GM04504 (cell line): ENCODE data around the gene MRGPRG.
"Not testable (repeated sequence)": the region's sequence is repeated elsewhere in the genome, so short reads cannot be mapped to it uniquely, and the experiment has no call there.

Experiments
- DNase-seq: peaks from one replicate; pipeline ENCODE4 v3.0.0-alpha.2; 2012; ENCODE audit warnings: low read depth

MRGPRG gene, protein sequence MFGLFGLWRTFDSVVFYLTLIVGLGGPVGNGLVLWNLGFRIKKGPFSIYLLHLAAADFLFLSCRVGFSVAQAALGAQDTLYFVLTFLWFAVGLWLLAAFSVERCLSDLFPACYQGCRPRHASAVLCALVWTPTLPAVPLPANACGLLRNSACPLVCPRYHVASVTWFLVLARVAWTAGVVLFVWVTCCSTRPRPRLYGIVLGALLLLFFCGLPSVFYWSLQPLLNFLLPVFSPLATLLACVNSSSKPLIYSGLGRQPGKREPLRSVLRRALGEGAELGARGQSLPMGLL

DNA sequence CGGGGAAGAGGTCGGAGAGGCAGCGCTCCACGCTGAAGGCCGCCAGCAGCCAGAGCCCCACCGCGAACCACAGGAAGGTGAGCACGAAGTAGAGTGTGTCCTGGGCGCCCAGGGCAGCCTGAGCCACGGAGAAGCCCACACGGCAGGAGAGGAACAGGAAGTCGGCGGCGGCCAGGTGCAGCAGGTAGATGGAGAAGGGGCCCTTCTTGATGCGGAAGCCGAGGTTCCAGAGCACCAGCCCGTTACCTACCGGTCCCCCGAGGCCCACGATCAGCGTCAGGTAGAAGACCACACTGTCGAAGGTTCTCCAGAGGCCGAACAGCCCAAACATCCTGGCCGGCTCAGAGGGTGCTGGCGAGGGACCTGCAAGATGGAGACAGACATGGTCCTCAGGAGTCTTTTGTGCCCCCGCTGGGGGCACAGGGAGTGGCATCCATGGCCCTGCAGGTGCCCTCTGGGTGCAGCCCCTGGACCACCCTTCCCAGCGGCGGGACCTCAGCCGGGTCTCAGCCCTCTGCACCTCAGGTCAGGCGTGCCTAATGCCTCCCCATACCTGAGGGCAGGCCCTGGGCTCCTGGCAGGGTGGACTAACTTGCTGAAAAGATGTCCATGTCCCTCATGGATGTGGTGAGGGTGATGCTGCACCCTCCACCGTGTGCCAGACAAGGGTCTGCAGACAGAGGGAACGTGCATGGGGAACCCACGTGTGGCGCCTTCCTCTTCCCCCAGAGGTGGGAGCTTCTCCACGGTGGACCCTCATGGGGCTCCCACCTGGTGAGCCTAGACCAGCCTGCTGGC lies at the start of gene MRGPRG:
MRGPRG (minus strand) TSS at position 331 of the 798 bp plus-strand sequence; CDS start at position 331, 0 bp downstream.
- no peak for DNase-seq

DNA sequence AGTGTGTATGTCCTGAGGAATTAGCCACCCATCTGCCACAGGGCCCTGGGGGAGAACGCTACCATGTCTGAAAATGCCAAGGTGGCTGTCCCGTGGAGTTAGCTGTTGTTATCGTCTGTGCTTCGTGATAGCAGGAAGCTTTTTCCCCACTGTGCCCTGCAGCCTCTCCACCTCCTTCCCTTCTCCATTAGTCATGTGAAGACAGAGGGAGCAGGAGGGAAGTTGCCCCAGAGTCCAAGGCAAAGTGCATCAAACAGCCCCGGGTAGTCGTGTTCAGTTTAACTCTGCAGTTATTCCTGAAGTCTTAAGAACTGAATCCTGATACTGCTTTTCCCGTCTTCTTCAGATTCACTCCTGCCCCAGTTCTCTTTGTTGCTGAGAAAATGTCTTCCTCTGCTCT lies 43.9 kb upstream of the MRGPRG start:
- DNase-seq: not testable (repeated sequence)

DNA sequence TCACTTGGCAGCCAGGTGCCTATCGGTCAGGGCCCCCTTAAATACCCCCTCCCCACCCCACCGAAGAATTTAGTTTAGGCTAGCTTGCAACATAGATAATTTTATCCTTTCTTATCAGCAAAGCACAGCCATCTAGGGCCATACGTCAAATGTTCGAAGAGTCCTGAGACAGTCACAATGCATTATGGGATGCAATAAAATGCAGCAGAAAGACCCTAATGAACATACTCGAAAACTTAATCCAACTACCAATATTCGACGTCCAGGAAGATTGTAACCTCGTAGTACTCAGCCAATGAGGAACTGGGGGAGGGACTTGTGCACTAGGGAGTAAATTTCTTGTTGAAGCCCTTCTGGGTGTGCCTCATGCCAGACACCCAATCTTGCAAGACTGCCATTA lies 43.2 kb upstream of the MRGPRG start:
- DNase-seq: not testable (repeated sequence)

DNA sequence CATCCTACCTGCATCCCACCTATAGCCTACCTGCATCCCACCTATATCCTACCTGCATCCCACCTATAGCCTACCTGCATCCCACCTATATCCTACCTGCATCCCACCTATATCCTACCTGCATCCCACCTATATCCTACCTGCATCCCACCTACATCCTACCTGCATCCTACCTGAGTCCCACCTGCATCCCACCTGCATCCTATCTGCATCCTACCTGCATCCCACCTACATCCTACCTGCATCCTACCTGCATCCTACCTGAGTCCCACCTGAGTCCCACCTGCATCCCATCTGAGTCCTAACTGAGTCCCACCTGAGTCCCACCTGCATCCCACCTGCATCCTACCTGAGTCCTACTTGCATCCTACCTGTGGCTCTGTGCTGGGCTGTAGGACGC lies 38.9 kb upstream of the MRGPRG start:
- not testable (repeated sequence) for DNase-seq

DNA sequence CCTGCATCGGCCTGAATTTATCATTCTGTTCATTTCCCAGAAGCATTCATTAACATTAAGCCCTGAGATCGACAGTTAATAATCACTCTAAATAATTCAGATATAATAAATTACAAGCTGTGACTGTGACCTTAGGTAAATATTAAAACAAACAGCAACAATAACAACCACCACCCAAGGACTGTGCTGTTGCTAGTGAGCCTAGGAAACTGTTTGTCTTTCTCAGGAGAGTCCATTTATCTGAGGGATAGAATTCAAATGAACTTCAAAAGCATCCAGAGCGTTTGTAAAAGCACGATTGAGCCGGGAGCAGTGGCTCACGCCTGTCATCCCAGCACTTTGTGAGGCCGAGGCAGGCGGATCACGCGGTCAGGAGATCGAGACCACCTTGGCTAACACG lies 36.6 kb upstream of the MRGPRG start:
- not testable (repeated sequence) for DNase-seq

DNA sequence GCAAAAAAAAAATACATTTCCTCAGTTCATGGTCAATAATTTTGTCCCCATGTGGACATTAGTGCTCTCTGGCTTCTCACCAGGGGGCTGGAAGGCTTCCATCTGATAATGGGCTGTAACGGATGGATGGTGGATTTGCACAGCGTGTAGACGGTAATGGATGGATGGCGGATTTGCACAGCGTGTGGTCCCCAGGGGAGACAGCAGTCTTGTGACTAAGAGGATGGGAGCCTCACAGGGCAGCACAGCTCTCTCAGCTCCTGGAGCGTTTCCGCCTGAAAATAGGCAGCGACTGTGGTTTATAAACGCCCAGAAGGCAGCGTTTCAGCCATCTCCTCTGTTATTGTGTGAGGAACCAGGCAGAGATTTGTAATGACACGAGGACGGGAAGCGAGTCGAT lies 36.2 kb upstream of the MRGPRG start:
- DNase-seq: not testable (repeated sequence)

DNA sequence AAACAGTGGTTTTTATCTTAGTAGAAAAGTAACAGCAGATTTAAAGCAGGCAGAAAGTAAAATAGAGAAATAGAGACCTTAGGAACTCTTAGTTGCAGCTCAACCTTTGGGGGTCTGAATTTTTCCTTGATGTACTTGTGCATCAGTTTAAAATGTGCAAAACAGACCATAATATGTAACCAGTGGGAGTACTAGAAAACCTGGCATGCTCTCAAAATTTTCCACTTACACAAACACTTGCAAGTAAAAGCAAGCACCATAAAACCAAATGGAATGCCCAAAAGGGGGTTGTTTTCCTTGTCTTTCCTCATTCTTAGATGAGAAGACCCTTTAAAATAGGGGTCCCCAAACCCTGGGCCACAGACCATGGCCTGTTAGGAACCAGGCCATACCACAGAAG lies 26.5 kb upstream of the MRGPRG start:
- DNase-seq: no peak

DNA sequence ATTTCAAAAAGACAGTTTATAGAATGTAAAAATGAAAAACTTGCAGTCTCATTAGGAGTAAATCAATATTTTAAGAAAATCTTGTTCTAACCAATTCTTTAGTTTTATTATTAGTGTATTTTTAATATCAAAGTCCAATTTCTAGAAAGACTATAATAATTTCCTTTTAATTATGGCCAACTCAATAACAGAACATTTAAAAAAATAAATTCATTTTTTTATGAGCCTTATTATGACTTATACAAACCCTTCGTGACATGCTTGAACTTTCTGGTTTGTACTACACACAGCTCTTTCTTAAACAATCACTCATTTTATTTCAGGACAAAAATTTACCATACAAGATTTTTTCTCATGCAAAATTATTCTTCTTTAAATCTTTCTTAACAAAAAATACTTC lies 25.3 kb upstream of the MRGPRG start:
- no peak for DNase-seq

DNA sequence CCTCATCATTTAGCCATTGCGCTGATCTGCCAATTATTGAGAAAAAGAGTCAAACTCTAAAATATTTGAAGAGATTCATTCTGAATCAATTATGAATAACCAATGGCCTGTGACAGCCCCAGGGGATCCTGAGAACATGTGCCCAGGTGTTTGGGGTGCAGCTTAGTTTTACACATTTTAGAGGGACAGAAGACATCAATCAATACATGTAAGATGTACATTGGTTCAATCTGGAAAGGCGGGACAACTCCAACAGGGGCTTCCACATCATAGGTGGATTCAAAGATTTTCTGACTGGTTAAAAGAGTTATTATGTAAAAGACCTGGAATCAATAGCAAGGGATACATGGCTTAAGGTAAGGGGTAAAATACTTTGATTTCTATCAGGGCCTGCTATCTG lies 18.5 kb upstream of the MRGPRG start:
- no peak for DNase-seq

DNA sequence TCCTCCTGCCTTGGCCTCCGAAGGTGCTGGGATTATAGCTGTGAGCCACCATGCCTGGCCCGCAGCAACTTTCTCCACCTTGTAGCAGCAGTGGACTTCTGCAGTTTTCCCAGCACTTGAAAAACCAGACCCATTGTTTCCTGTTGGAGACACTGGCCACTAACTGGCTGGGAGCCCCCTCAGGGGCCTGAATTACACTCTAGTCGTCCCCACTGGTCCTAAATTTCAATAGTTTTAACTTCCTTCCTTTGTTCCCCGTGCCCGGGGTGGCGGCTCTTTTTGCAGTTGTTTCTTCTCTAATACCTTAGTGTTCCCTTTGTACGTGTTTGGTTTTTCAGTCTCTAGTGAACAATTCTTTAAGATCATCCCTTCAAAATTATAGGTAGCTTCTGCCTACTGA lies 16.2 kb upstream of the MRGPRG start:
- DNase-seq: no peak

DNA sequence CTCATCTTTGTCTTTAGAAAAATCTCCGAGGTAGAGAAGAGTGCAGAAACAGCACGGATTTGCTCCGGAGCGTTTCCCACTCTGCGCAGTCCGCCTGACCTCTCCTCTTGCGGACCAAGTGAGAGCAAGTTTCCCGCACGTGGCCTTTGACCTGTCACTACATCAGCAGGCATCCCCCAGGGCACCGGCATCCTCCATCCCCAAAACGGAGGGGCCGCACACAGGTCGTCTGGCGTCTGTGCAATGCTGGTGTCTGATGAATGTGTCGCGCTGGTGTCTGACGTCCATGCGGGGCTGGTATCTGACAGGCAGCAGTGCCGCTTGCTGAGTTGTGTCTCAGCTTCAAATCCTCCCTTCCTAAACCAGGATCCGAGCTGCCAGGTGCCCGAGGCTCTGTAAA lies 14.3 kb upstream of the MRGPRG start:
- no peak for DNase-seq

DNA sequence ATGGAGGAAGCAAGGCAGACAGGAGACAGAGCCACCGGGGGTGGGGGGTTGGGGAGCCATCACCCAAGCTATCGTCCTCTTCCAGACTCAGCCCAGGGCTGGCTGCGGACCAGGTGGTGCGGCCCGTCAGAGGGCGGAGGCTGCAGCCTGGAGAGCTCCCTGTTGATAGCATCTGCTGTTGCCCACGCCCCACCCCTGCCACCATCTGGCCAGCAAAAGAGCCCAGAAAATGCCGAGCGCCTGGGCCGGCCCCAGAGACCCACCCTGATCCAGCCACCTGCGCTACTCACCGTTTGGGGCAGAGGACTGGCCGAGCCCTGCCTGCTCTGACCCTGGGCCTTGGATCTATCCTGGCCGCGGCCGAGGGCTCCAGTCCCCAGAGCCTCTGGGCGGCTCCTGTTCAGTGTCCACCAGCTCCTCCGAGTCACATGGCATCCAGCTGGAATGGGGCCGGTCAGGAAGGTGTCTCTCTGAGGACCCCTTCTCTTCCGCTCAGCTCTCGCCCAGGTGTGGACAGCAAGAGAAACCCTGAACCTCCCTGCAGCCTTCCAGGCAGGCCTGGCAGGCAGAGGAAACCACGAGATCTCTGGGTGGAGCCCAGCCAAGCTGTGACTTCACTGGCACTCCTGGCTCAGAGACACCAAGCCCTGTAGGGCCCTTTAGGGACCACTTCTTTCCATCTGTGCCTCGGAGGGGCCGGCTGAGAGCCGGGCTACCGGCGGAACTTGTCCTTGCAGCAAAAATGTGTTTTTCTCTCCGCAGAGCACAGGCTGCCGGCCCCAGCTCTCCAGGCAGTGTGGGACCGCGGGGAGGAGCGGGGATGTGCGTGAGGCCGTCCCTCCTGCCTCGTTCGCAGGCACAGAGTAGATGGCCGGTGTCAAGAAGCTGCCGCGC lies 13.5 kb upstream of the MRGPRG start, which contains the start of gene MRGPRE:
MRGPRE (minus strand) TSS at position 567 of the 894 bp plus-strand sequence. CDS start 3,618 bp downstream, outside the sequence.
- no peak for DNase-seq

DNA sequence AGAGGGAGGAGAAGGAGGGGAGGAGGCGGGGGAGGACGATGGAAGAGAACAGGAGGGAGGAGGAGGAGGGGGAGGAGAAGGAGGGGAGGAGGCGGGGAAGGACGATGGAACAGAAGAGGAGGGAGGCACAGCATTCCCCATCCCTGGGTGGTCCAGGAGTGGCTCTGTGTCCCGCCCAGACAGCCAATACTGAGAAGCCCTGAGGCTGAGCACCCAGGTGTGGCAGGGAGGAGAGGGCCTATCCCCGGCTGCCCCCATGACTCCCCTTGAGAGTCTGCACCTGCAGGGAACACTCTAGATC lies 12.9 kb upstream of the MRGPRG start:
- DNase-seq: no peak

DNA sequence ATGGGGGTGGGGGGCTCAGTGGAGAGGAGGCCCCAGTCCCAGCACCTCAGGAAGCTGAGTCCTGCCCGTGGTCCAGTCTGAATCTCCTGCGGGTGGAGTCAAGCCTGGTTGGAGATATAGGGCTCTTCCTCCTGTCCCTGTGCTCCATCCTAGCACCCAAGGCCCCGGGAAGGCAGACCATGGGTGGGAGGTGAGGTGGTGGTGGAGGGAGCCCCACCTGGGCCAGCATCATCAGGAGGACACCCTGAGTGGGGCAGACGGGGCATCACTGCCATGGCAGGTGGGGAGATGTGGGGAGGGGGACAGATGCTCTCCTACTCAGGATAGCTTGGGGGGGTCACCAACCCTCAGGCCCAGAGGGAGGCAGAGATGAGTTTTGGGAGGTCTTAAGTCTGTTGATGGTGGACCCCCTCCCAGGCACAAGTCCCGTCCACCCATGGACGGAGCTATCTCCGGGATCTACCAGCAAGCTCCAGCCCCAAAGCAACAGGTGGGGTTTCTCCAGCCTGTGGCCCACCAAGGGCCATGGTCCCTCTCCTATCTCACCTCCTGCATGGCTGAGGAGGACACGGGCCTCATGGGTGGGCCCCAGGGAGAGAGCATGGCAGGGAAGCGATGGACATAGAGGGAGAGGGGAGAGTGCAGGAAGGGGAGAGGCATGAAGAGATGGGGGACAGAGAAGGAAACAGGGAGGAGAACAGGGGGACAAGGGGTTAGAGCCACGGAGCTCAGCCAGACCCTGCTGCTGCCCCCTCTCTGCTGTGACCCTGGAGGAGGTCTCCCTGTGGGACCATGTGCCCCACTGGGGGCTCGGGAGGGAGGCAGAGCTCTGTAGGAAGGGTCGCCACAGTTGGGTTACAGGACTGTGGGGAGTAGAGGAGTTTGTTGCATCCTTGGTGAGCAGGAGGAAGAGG lies 12.3 kb upstream of the MRGPRG start:
- DNase-seq: no peak

DNA sequence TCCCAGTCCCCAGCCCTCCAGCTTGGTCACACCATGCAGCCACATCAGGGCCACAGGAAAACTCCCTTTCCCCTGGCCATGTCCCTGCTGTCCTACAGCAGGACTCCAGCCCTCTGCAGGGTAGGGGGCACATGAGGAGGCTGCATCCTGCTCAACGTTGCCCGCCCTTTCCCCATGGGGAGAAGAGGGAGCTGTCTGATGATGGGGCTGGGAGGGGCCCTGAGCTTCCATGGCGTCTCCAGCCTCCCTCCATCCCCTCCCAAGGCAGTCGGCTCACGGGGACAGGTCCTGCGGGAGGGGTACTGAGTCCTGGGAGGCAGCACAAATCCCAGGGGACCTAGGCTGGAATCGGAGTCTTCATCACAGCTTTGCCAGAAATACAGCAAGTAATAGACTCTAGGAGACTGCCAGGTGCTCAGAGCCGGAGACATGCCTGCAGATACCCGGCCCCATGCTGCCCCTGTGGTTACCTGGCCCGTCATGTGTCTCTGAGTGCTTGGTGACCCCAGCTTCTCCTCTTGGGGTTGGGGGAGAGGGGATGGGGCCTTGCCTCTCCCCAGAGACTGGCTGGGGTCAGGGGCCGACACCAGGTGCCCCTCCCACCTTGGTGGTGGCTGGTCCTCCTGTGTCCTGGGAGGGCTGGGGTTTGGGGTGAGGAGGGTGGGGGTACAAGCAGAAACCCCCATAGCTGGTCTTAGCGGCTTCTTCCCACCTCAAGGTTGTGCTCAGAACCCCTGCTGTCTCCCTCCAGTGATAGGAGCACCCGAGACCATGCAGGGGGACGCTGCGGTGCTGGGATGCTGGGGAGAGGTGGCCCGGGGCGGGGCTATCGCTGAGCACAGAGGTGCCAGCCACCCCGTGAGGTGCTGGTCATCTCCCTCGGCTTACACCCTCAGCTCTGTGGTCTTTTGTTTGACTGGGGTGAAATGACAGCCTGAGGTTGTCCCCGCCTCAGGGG lies 11.3 kb upstream of the MRGPRG start:
- DNase-seq: no peak

DNA sequence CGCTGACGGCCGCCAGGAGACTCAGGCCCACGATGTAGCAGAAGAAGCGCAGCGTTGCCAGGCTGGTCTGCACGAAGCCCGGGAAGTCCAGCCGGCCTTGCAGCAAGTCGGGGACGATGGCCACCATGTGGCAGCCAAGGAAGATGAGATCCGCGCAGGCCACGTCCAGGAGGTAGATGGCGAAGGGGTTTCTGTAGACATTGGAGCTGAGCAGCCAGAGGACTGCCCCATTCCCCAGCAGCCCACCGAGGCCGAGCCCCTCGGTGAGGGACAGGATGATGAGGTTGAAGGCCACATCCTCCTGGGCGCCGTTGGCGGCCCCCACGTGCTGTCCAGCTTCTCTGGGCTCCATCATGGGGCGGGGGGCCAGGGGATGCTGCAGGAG lies 9.8 kb upstream of the MRGPRG start:
- DNase-seq: no peak

DNA sequence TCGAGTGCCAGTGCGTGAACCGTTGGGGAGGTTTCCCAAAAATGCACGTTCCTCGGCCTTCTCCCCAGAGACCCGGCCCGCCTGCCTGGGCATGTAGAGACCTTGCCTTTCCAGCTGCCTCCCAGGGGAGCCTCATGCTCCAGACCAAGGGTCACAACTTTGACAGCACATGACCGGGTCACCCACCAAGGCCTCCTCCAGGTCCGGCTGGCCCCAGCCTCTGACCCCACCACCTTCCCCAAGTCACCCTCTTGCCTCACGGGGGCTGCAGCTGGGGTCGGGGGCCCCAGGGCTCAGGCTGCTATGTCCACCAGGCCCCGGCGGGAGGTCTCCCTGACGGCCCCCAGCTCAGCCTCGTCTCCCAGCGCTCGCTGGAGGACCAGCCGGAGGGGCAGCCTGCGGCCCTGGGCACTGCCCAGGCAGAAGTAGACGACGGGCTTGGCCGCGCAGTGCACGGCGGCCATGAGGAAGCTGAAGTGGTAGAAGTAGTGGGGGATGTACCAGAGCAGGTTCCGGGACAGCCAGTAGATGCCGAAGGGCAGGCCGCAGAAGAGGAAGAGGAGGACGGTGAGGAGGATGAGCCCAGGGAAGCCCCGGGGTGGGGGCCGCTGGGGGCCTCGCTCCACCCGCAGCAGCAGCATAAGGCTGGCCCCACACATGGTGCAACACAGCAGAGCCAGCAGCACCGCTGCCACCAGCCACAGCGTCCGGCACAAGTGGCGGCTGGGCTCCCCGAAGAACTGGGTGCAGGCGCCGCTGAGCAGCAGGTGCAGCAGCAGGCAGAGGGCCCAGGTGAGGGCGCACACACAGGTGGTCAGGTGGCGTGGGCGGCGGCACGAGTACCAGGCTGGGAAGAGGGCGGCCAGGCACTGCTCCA lies 9.2 kb upstream of the MRGPRG start:
- no peak for DNase-seq

DNA sequence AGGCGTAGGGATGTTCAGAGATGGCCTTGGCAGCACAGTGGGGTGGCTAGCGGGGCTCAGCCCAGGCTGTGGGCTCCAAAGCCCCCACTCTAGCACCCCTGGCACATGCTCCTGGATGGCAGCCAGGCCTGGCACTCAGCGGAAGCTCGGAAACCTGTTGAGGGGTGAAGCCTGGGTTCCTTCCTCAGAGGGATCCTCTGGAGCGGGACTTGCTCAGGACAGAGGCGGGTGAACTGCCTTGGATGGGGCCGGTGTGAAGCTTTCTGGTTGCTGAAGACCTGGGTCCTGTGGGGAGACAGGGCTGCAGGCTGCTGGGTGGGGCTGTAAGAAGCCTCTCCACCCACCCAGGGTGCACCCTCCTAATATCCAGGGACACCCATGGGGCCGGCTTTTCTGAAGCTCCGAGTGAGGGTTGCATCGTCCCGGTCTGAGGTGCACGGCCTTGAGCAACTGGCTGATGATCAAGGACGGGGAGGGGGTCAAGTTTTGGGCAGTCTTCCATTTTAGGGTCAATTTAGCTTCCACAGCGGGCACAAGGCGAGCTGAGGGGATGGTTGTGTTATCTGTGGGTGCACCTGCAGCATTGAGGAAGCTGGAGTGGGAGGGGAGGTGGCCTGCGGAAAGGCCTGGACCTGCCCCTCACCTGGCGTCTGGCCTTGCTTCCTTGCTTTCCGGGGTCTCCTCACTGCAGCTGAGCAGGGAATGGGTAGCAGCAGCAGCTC lies 8.4 kb upstream of the MRGPRG start:
- no peak for DNase-seq
